ENCODE results near the gene CWF19L1.

CWF19L1 gene

DNA sequence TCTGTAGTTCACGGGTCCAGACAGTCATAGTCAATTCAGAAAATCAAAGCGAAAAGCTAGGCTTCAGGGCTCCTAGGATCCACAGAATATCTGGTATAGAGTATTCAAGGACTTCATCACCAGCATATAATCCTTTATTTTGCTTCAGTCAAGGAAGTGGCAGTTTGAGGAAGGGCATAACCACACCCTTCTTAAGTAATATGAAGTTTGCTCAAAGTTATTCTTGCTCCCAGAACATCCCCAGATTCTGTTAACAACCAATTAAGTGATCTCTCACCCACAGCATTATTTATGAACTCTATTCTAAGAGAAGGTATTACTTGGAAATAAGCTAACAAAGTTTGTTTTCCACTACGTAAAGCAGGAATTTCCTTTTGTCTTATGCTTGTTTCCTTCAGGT, 13.2 kb downstream of the CWF19L1 start:
- H3K9ac ChIP-seq (ENCODE audit: low read depth in 1 of 2, low read length in 2 of 2), result no peak overlapping the region
- H3K4me3 ChIP-seq (ENCODE audit: low read length in 2 of 2), result no peak overlapping the region
- no peak overlapping the region for H3K27ac ChIP-seq (ENCODE audit: low read depth in 2 of 2, low read length in 2 of 2)
- H3K36me3 ChIP-seq (ENCODE audit: control insufficient read depth in 2 of 2, insufficient read depth in 2 of 2, low read length in 2 of 2), result peaks cover 30 to 54% of the 10 kb centered on the region in 2 donors
- H3K4me1 ChIP-seq (ENCODE audit: control insufficient read depth in 2 of 2, insufficient read depth in 2 of 2, low read length in 2 of 2), result no peaks in the 10 kb centered on the region
- no peaks in the 10 kb centered on the region for H3K27me3 ChIP-seq (ENCODE audit: control insufficient read depth in 2 of 2, insufficient read depth in 2 of 2, low read length in 2 of 2)
- no peaks in the 10 kb centered on the region for H3K9me3 ChIP-seq (ENCODE audit: control insufficient read depth in 2 of 2, low read length in 2 of 2)

- no peak overlapping the region for H3K27ac ChIP-seq (ENCODE audit: low read depth in 2 of 2, low read length in 2 of 2)
- no peaks in the 10 kb centered on the region for H3K27me3 ChIP-seq (ENCODE audit: control insufficient read depth in 2 of 2, insufficient read depth in 2 of 2, low read length in 2 of 2)
- H3K4me3 ChIP-seq (ENCODE audit: low read length in 2 of 2), result no peak overlapping the region
- H3K9ac ChIP-seq (ENCODE audit: low read depth in 1 of 2, low read length in 2 of 2), result no peak overlapping the region
- no peaks in the 10 kb centered on the region for H3K4me1 ChIP-seq (ENCODE audit: control insufficient read depth in 2 of 2, insufficient read depth in 2 of 2, low read length in 2 of 2)
- no peaks in the 10 kb centered on the region for H3K9me3 ChIP-seq (ENCODE audit: control insufficient read depth in 2 of 2, low read length in 2 of 2)
- peaks cover 37 to 61% of the 10 kb centered on the region in 2 donors for H3K36me3 ChIP-seq (ENCODE audit: control insufficient read depth in 2 of 2, insufficient read depth in 2 of 2, low read length in 2 of 2)
Observed at GRCh38 chr10:100253041-100253440, 14.4 kb downstream of the CWF19L1 start.

- H3K27ac ChIP-seq (ENCODE audit: low read depth in 2 of 2, low read length in 2 of 2), result no peak overlapping the region
- no peaks in the 10 kb centered on the region for H3K27me3 ChIP-seq (ENCODE audit: control insufficient read depth in 2 of 2, insufficient read depth in 2 of 2, low read length in 2 of 2)
- no peak overlapping the region for H3K4me3 ChIP-seq (ENCODE audit: low read length in 2 of 2)
- no peaks in the 10 kb centered on the region for H3K9me3 ChIP-seq (ENCODE audit: control insufficient read depth in 2 of 2, low read length in 2 of 2)
- peaks cover 32 to 60% of the 10 kb centered on the region in 2 donors for H3K36me3 ChIP-seq (ENCODE audit: control insufficient read depth in 2 of 2, insufficient read depth in 2 of 2, low read length in 2 of 2)
- no peak overlapping the region for H3K9ac ChIP-seq (ENCODE audit: low read depth in 1 of 2, low read length in 2 of 2)
- H3K4me1 ChIP-seq (ENCODE audit: control insufficient read depth in 2 of 2, insufficient read depth in 2 of 2, low read length in 2 of 2), result no peaks in the 10 kb centered on the region
Observed at GRCh38 chr10:100248820-100249219, 18.6 kb downstream of the CWF19L1 start.

DNA sequence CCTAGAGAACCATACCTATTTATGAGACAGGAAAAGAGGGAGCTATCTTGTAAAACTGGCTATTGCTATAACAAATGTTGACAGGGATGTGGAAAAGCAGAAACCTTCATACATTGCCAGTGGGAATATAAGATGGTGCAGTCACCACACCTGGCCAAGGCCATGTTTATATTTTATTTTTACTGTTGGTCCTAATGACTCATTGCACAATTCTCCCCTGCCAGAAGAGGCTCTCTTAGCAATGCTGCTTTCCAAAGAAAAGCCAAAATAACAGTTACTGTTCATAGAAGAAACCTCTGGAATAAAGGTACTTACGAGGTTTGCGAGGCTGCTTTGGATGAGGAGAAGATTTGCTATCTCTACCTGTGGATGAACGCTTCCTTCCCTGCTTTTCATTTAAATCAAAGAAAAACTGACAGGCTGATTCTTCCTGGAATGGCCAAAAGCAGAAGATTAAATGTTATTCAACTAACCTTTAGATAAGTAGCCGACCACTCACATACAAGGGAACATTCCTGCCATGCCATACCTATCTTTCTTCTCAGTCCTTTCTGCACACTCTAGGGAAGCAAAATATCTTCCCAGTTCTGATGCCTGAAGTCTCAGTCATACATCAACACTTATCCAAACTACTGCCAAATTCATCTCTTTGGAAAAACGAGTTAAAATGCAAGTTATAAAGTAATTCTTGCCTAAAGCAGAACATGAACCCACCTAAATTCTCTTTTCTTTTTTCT, 21.8 kb downstream of the CWF19L1 start:
- H3K9me3 ChIP-seq (ENCODE audit: control insufficient read depth in 2 of 2, low read length in 2 of 2), result no peaks in the 10 kb centered on the region
- H3K4me1 ChIP-seq (ENCODE audit: control insufficient read depth in 2 of 2, insufficient read depth in 2 of 2, low read length in 2 of 2), result no peaks in the 10 kb centered on the region
- H3K9ac ChIP-seq (ENCODE audit: low read depth in 1 of 2, low read length in 2 of 2), result no peak overlapping the region
- H3K27me3 ChIP-seq (ENCODE audit: control insufficient read depth in 2 of 2, insufficient read depth in 2 of 2, low read length in 2 of 2), result no peaks in the 10 kb centered on the region
- peaks cover 40 to 63% of the 10 kb centered on the region in 2 donors for H3K36me3 ChIP-seq (ENCODE audit: control insufficient read depth in 2 of 2, insufficient read depth in 2 of 2, low read length in 2 of 2)
- H3K27ac ChIP-seq (ENCODE audit: low read depth in 2 of 2, low read length in 2 of 2), result no peak overlapping the region
- no peak overlapping the region for H3K4me3 ChIP-seq (ENCODE audit: low read length in 2 of 2)

DNA sequence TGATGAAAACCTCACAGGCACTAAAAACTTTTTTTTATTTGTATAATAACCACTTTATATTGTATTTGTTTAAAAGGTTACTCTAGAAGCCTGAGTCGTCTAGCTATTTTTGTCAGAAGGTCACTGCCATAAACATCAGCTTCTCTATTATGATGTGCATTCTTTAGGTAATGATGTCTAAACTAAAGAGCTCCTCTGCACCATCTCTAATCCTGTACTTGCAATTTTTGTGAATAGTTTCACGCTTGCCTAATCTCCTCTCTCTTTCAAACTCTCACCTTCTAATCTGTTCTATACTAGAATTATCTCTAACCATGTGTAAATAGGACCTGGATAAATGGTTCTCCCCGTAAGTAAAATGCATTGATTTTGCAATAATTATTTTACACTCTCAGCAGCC, 27.6 kb downstream of the CWF19L1 start:
- Histone ChIP-seq H3K4me3 (ENCODE audit: low read length in 2 of 2) (no peak overlapping the region), H3K36me3 (ENCODE audit: control insufficient read depth in 2 of 2, insufficient read depth in 2 of 2, low read length in 2 of 2) (peaks cover 45 to 52% of the 10 kb centered on the region in 2 donors), H3K9me3 (ENCODE audit: control insufficient read depth in 2 of 2, low read length in 2 of 2) (no peaks in the 10 kb centered on the region), H3K9ac (ENCODE audit: low read depth in 1 of 2, low read length in 2 of 2) (no peak overlapping the region), H3K4me1 (ENCODE audit: control insufficient read depth in 2 of 2, insufficient read depth in 2 of 2, low read length in 2 of 2) (no peaks in the 10 kb centered on the region), H3K27ac (ENCODE audit: low read depth in 2 of 2, low read length in 2 of 2) (no peak overlapping the region), H3K27me3 (ENCODE audit: control insufficient read depth in 2 of 2, insufficient read depth in 2 of 2, low read length in 2 of 2) (no peaks in the 10 kb centered on the region)

- Histone ChIP-seq H3K4me1 (ENCODE audit: control insufficient read depth in 2 of 2, insufficient read depth in 2 of 2, low read length in 2 of 2) (no peaks in the 10 kb centered on the region), H3K36me3 (ENCODE audit: control insufficient read depth in 2 of 2, insufficient read depth in 2 of 2, low read length in 2 of 2) (peaks cover 48 to 57% of the 10 kb centered on the region in 2 donors), H3K9me3 (ENCODE audit: control insufficient read depth in 2 of 2, low read length in 2 of 2) (no peaks in the 10 kb centered on the region), H3K4me3 (ENCODE audit: low read length in 2 of 2) (no peak overlapping the region), H3K27ac (ENCODE audit: low read depth in 2 of 2, low read length in 2 of 2) (no peak overlapping the region), H3K9ac (ENCODE audit: low read depth in 1 of 2, low read length in 2 of 2) (no peak overlapping the region), H3K27me3 (ENCODE audit: control insufficient read depth in 2 of 2, insufficient read depth in 2 of 2, low read length in 2 of 2) (no peaks in the 10 kb centered on the region)
Observed at GRCh38 chr10:100238429-100238828, 29.0 kb downstream of the CWF19L1 start.

- no peak overlapping the region for H3K4me3 ChIP-seq (ENCODE audit: low read length in 2 of 2)
- no peak overlapping the region for H3K9ac ChIP-seq (ENCODE audit: low read depth in 1 of 2, low read length in 2 of 2)
- no peak overlapping the region for H3K27ac ChIP-seq (ENCODE audit: low read depth in 2 of 2, low read length in 2 of 2)
- peaks cover 0 to 7% of the 10 kb centered on the region in 2 donors for H3K4me1 ChIP-seq (ENCODE audit: control insufficient read depth in 2 of 2, insufficient read depth in 2 of 2, low read length in 2 of 2)
- peaks cover 29 to 39% of the 10 kb centered on the region in 2 donors for H3K36me3 ChIP-seq (ENCODE audit: control insufficient read depth in 2 of 2, insufficient read depth in 2 of 2, low read length in 2 of 2)
- no peaks in the 10 kb centered on the region for H3K9me3 ChIP-seq (ENCODE audit: control insufficient read depth in 2 of 2, low read length in 2 of 2)
- no peaks in the 10 kb centered on the region for H3K27me3 ChIP-seq (ENCODE audit: control insufficient read depth in 2 of 2, insufficient read depth in 2 of 2, low read length in 2 of 2)
Observed at GRCh38 chr10:100232101-100232500, 35.3 kb downstream of the CWF19L1 start.

DNA sequence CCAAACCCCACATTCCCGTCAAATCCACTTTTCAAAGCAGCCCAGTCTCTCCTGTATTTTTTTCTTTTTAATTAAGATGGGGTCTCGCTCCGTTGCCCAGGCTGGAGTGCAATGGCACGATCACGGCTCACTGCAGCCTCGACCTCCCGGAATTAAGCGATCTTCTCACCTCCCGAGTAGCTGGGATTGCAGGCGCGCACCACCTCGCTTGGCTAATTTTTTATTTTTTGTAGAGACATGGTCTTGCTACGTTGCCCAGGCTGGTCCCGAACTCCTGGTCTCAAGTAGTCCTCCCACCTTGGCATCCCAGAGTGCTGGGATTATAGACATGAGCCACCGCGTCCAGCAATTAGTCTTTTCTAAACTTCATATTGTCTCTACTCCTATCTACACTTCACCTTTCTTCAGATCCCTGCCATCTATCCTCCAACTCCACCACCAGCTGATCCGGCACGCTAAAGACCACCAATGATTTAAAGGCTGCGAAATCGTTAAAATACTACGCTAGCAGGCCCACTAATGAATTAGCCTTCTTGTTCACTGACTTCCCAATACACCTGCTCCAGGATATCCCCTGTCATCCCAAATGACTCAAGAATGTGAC, 37.5 kb downstream of the CWF19L1 start:
- Histone ChIP-seq H3K4me3 (ENCODE audit: low read length in 2 of 2) (peak overlapping the region; percentile 86 to 96), H3K9me3 (ENCODE audit: control insufficient read depth in 2 of 2, low read length in 2 of 2) (no peaks in the 10 kb centered on the region), H3K9ac (ENCODE audit: low read depth in 1 of 2, low read length in 2 of 2) (peak overlapping the region; percentile 78 to 82), H3K27ac (ENCODE audit: low read depth in 2 of 2, low read length in 2 of 2) (peak overlapping the region; percentile 63 to 64), H3K27me3 (ENCODE audit: control insufficient read depth in 2 of 2, insufficient read depth in 2 of 2, low read length in 2 of 2) (no peaks in the 10 kb centered on the region), H3K36me3 (ENCODE audit: control insufficient read depth in 2 of 2, insufficient read depth in 2 of 2, low read length in 2 of 2) (peaks cover 17 to 25% of the 10 kb centered on the region in 2 donors), H3K4me1 (ENCODE audit: control insufficient read depth in 2 of 2, insufficient read depth in 2 of 2, low read length in 2 of 2) (peaks cover 0 to 7% of the 10 kb centered on the region in 2 donors)

DNA sequence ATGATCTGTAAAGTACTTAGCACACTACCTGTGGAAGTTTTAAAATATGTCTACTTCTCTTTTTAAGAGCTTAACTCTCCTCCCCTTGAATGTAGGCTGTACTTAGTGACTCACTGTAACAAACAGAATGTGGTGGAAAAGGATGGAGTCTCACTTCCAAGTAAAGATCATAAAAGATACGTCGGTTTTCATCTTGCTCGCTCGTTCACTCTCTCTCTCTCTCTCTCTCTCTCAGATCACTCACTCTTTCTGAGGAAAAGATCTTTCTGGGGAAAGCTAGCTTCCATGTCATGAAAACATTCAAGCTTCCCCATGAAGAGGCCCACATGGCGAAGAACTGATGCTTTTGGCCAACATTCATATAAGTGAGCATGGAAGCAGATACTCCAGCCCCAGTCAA, 43.6 kb downstream of the CWF19L1 start:
- no peak overlapping the region for H3K4me3 ChIP-seq (ENCODE audit: low read length in 2 of 2)

GRCh38 chr10:100222529-100222928, 44.9 kb downstream of the CWF19L1 start:
- Histone ChIP-seq H3K27ac (ENCODE audit: low read depth in 2 of 2, low read length in 2 of 2) (no peak overlapping the region), H3K9ac (ENCODE audit: low read depth in 1 of 2, low read length in 2 of 2) (no peak overlapping the region), H3K36me3 (ENCODE audit: control insufficient read depth in 2 of 2, insufficient read depth in 2 of 2, low read length in 2 of 2) (peaks cover 39 to 46% of the 10 kb centered on the region in 2 donors)

More for the DNA sequence above, 43.6 kb downstream of the CWF19L1 start:
- Histone ChIP-seq H3K27me3 (ENCODE audit: control insufficient read depth in 2 of 2, insufficient read depth in 2 of 2, low read length in 2 of 2) (no peaks in the 10 kb centered on the region), H3K9ac (ENCODE audit: low read depth in 1 of 2, low read length in 2 of 2) (no peak overlapping the region), H3K36me3 (ENCODE audit: control insufficient read depth in 2 of 2, insufficient read depth in 2 of 2, low read length in 2 of 2) (peaks cover 26 to 37% of the 10 kb centered on the region in 2 donors), H3K27ac (ENCODE audit: low read depth in 2 of 2, low read length in 2 of 2) (no peak overlapping the region), H3K9me3 (ENCODE audit: control insufficient read depth in 2 of 2, low read length in 2 of 2) (no peaks in the 10 kb centered on the region), H3K4me1 (ENCODE audit: control insufficient read depth in 2 of 2, insufficient read depth in 2 of 2, low read length in 2 of 2) (peaks cover 0 to 2% of the 10 kb centered on the region in 2 donors)

More at GRCh38 chr10:100222529-100222928, 44.9 kb downstream of the CWF19L1 start:
- Histone ChIP-seq H3K4me3 (ENCODE audit: low read length in 2 of 2) (no peak overlapping the region), H3K4me1 (ENCODE audit: control insufficient read depth in 2 of 2, insufficient read depth in 2 of 2, low read length in 2 of 2) (no peaks in the 10 kb centered on the region), H3K9me3 (ENCODE audit: control insufficient read depth in 2 of 2, low read length in 2 of 2) (no peaks in the 10 kb centered on the region), H3K27me3 (ENCODE audit: control insufficient read depth in 2 of 2, insufficient read depth in 2 of 2, low read length in 2 of 2) (no peaks in the 10 kb centered on the region)
